Measurements from ENCODE around the gene GZMA. TPM values are rescaled to one million over a fixed set of nuclear protein-coding genes. Genes with fewer than 3 reads are reported as not detected.
"Not testable (repeated sequence)": the region's sequence is repeated elsewhere in the genome, so short reads cannot be mapped to it uniquely, and the experiment has no call there.

Gene GZMA
- polyA plus RNA-seq, 12 donors: 0.32 to 2.0 (median 1.1) TPM; not detected in 2

- not testable (repeated sequence) for DNase-seq
These were observed 3.5 kb downstream of the GZMA start for GRCh38 chr5:55105976-55106375.

DNA sequence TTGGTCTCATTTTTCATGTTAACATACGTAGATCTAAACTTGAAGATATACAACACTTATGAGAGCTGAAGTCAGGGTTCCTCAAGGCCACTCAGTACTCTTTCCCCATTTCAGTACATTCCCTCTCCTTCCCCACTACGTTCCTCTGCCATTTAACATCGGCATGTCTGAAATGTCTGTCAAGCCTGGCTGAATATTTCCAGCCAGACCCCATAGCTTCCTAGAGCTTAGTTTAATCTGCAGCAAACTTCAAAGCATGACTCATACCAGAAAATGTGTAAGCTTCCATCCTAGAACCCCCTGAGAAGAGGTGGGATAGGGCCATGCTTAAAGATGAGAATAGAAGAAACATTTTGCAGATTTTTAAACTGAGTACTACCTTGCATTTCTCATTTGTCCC, 6.2 kb downstream of the GZMA start:
- DNase-seq: no peak

DNA sequence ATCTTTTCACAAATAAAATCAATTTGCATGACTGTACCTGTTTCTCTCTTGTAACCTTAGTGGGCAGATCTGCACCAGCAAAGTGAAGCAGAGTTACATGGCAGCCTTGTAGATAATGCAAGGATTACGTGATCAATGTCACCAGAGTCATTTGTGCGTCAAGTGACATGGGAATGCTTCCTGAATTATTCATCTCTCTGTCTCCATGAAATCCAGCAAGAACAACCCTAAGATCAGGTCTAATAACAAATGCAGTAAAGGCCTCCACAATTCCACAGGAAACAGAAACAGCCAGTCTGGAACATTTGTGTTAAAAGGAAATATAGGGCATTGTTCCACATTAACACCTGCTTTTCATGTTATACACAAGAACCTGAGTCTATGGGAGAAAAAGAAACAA, 7.8 kb downstream of the GZMA start:
- DNase-seq: no peak

- DNase-seq: no peak
These were observed 10.9 kb downstream of the GZMA start for GRCh38 chr5:55113327-55113726.

DNA sequence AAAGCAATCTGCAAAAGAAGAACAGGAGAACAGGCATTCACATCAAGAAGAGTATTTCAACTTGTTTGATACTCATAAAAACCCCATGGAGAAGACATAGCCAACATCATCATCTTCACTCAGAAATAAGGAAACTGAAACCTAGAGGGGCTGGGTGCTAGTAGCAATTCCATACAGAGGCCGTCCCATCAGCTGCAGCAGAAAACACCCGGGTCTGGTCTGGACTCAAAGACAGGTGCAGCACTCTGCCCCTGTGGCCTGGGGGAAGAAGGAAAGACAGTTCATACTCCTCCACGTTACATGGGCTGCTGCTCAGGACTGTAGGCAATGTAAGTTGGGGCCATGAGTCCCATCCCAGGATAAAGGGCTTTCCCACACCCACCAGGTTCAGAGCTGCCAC, 11.6 kb downstream of the GZMA start:
- DNase-seq: no peak

DNA sequence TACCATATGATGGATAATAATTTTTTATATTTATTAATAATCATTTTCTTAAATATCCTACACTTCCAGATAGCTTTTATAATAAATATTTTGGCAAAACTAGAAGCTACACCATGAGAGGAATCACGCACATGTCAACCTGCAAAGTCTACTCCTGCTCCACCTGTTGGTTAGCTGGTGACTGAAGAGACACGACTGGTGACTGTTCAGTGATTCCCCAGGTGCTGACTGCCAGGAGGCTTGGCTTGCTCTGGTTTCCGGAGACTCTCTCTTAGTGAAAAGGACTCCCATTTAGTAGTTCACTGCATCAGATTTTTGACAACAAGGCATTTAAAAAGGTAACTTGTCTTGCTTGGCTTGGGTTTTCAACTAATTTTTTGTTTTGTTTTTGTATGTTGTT, 20.9 kb downstream of the GZMA start:
- no peak for DNase-seq

DNA sequence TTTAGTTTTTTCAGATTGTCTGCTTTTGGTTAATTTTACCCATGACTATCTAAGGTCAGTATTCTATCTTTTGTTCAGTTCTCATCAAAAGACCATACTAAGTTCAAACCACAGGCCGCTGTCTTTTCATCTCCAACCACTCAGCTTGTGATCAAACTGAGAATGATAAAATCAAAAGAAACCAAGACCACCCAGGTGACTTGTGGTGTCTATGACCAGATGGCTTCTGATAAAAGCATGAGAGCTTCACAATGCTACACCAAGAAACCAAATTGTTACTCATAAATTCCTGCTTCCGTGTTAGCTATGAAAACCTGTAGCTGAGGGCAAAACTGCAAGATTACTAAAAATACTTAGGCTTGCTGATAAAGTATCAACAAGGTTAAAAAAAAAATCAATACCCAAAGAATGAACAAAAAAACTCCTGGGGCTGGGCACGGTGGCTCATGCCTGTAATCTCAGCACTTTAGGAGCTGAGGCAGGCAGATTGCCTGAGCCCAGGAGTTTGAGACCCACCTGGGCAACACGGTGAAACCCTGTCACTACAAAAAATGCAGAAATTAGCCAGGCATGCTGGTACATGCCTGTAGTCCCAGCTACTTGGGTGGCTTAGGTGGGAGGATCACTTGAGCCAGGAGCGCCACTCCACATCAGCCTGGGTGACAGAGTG, 31.7 kb downstream of the GZMA start:
- DNase-seq: no peak

- no peak for DNase-seq
These were observed 34.1 kb downstream of the GZMA start for GRCh38 chr5:55136521-55136920.

- no peak for DNase-seq
These were observed 38.6 kb downstream of the GZMA start for GRCh38 chr5:55140908-55141665.

GRCh38 chr5:55141945-55142690, 39.7 kb downstream of the GZMA start:
- no peak for DNase-seq

DNA sequence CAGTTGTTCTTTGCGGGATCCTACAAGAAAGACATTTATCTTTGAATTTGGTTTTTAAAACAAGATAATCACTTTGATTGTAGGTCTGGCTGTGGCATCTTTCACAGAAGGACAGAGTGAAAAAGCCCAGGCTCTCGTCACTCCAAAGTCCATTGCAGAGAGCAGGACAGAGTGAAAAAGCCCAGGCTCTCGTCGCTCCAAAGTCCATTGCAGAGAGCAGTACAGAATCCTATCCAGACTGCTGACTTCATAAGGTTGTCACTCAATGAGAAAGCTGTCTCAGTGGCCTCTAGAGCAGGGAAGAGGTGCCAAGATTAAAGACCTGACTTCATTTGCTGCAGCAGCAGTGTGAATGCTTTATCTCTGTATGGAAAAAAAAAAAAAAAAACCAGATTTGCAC, 41.2 kb downstream of the GZMA start:
- no peak for DNase-seq

GRCh38 chr5:55146080-55146479, 43.6 kb downstream of the GZMA start:
- no peak for DNase-seq

DNA sequence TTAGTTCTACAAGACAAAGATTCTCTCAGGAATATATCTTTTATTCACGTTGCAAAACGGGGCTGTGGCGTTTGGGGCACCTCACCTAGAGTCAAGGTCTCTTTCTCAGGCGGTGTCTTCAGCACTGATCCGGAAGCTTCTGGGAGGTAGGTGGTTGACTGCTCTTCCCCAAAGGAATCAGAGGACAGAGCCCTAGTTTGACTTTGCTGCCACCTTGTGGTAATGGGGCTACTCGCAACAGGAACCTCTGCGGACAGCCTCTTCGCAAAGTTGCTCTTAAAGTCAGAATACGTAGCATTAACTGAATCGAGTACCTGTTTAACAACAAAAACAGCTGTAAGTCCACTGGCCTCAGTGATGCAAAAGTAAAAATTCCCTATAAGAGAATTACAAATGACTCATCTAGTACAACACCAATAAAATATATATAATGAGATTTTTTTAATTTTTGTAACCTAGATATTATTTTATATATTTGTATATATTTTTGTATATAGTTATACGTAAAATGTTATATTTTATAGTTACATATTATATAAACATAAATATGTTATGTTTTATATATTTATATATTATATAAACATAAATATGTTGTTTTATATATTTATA, 44.2 kb downstream of the GZMA start:
- DNase-seq: peak; percentile 81

DNA sequence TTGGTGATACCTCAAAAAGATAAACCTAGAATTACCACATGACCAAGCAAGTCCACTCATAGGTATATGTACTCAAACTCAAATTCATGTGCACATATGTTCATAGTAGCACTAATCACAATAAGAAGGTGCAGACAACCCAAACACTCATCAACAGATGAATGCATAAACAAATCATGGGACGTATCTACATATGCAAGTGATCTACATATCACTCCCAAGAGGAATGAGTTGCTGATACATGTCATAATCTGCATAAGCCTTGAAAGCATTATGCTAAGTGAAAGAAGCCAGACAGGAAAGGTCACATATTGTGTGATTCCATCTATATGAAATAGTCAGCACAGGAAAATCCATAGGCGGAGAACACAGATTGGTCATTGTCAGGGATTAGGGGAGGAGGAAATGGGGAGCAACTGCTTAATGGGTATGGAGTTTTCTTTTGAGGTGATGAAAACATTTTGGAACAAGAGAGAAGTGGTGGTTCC, 46.9 kb downstream of the GZMA start:
- DNase-seq: no peak

DNA sequence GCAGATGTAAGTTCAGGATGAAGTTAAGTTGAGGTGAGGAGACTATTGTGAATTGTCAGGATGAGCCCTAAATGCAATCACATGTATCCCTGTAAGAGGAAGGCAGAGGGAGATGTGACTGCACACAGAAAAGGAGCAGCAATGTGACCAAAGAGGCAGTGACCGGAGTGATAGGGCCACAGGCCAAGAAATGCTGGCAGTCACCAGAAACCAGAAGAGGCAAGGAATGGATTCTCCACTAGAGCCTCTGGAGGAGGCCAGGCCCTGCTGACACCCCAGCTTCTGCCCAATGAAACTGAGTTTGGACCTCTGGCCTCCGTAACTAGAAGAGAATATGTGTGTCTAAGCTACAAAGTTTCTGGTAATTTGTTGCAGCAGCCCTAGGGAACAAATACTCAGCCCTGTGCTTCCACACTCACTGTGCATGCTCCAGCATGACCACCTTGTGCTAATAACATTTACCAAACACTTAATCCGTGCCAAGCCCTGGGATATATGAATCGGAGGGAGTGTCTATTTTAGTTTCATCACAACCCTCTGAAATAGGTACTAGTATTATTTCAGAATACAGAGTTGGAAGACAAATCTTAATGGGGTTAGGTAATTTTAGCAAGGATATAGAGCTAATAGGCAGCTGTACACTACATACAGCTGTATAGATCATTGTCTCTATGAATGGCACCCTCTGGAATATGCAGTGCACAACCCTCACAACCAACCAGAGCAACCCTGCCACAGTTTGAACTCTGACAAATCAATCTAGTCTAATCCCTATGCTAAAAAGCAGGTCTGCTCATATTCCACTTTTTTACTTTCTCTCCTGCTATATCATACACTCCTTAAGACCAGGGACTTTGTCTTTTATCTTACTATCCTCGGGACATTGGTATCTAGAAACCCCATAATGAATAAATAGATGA, 49.7 kb downstream of the GZMA start:
- no peak for DNase-seq

GRCh38 chr5:55154873-55155272, 52.4 kb downstream of the GZMA start:
- no peak for DNase-seq

Other genes with a start within 250 kb of the GZMA start
- 1 to 10 TPM in 10 of 12 donors, not detected in 2; 2.2 to 5.2 (median 3.7) TPM for gene ESM1, start 117.1 kb upstream of the GZMA start, polyA plus RNA-seq (ENCODE audit: insufficient read length in 12 of 12)
- 1 to 10 TPM in 1 of 12 donors, under 1 TPM in 5, not detected in 6; 0.18 to 1.4 (median 0.64) TPM for gene GZMK, start 78.4 kb upstream of the GZMA start, polyA plus RNA-seq (ENCODE audit: insufficient read length in 12 of 12)
- 100 to 1,000 TPM in 2 of 12 donors, 10 to 100 TPM in 9, not detected in 1; 50.7 to 130 (median 77.5) TPM for gene GPX8, start 57.5 kb downstream of the GZMA start, polyA plus RNA-seq (ENCODE audit: insufficient read length in 12 of 12)
- gene CDC20B, start 70.5 kb downstream of the GZMA start, polyA plus RNA-seq (ENCODE audit: insufficient read length in 12 of 12): under 1 TPM in 5 of 12 donors, not detected in 7; 0.07 to 0.14 (median 0.10) TPM
- not detected for gene MCIDAS, start 124.7 kb downstream of the GZMA start, polyA plus RNA-seq (ENCODE audit: insufficient read length in 12 of 12)
- gene CCNO, start 131.0 kb downstream of the GZMA start, polyA plus RNA-seq (ENCODE audit: insufficient read length in 12 of 12): under 1 TPM in 7 of 12 donors, not detected in 5; 0.07 to 0.34 (median 0.26) TPM
- 10 to 100 TPM in 11 of 12 donors, not detected in 1; 21.8 to 35.8 (median 29.3) TPM for gene DHX29, start 205.0 kb downstream of the GZMA start, polyA plus RNA-seq (ENCODE audit: insufficient read length in 12 of 12)
- gene MTREX, start 205.3 kb downstream of the GZMA start, polyA plus RNA-seq (ENCODE audit: insufficient read length in 12 of 12): 10 to 100 TPM in 11 of 12 donors, not detected in 1; 29.8 to 82.3 (median 70.5) TPM